Measurements from ENCODE around the gene SLC25A21. TPM values are rescaled to one million over a fixed set of nuclear protein-coding genes. Genes with fewer than 3 reads are reported as not detected.
A peak's percentile ranks its signal among the peaks of the same experiment; 100 is the strongest.

The SLC25A21 gene
- total and polyA plus RNA-seq, 8 donors, result 0.37 to 0.92 (median 0.60) TPM

GRCh38 chr14:36655571-36655962 lies 516.8 kb downstream of the SLC25A21 start:
- TF ChIP-seq CTCF (IDR thresholded peaks at IDR 0.05), result no peak
- Histone ChIP-seq H3K4me1 (peaks cover 0 to 21% (median 0%) of the 10 kb centered on the region in 3 donors), H3K36me3 (no peaks in the 10 kb centered on the region), H3K4me3 (no peak overlapping the region), H3K9me3 (no peaks in the 10 kb centered on the region), H3K27me3 (peaks cover 18 to 96% (median 49%) of the 10 kb centered on the region in 4 donors), H3K27ac (no peak overlapping the region)
- WGBS, 2 donors, result 11 to 12% methylated on average over 11 of the region's 11 CpGs
- FAIRE-seq (no peak), ATAC-seq (no peak), DNase-seq (peak in 1 of 6 donors; percentile 33)
- intact Hi-C loops (cut with DNase I), result no loop called here

GRCh38 chr14:36654794-36655381 lies 517.5 kb downstream of the SLC25A21 start:
- no peaks in the 10 kb centered on the region for H3K36me3 ChIP-seq
- WGBS, 2 donors, result 7% methylated on average over 34 of the region's 34 CpGs
- no peaks in the 10 kb centered on the region for H3K9me3 ChIP-seq
- H3K4me1 ChIP-seq, result peaks cover 0 to 21% (median 0%) of the 10 kb centered on the region in 3 donors
- ATAC-seq (no peak), DNase-seq (peak in 1 of 6 donors; percentile 69), FAIRE-seq (no peak)
- peaks cover 18 to 93% (median 46%) of the 10 kb centered on the region in 4 donors for H3K27me3 ChIP-seq
- H3K4me3 ChIP-seq, result no peak overlapping the region
- H3K27ac ChIP-seq, result no peak overlapping the region
- no peak for TF ChIP-seq CTCF (IDR thresholded peaks at IDR 0.05)
- intact Hi-C loops (cut with DNase I), result no loop called here

- Histone ChIP-seq H3K36me3 (no peaks in the 10 kb centered on the region), H3K4me3 (no peak overlapping the region), H3K4me1 (peaks cover 0 to 21% (median 0%) of the 10 kb centered on the region in 3 donors), H3K27me3 (peaks cover 19 to 93% (median 47%) of the 10 kb centered on the region in 4 donors), H3K9me3 (no peaks in the 10 kb centered on the region), H3K27ac (no peak overlapping the region)
- DNase-seq (peak in 1 of 6 donors; percentile 31), ATAC-seq (no peak), FAIRE-seq (no peak)
- TF ChIP-seq CTCF (IDR thresholded peaks at IDR 0.05), result no peak
- intact Hi-C loops (cut with DNase I), result no loop called here
- WGBS, 2 donors, result 9 to 11% methylated on average over 31 of the region's 31 CpGs
Observed at GRCh38 chr14:36653962-36654793, 518.2 kb downstream of the SLC25A21 start.

GRCh38 chr14:36653413-36653812 lies 519.0 kb downstream of the SLC25A21 start:
- H3K4me3 ChIP-seq, result no peak overlapping the region
- H3K36me3 ChIP-seq, result no peaks in the 10 kb centered on the region
- peaks cover 0 to 16% (median 0%) of the 10 kb centered on the region in 3 donors for H3K4me1 ChIP-seq
- intact Hi-C loops (cut with DNase I), result no loop called here
- no peaks in the 10 kb centered on the region for H3K9me3 ChIP-seq
- no peak overlapping the region for H3K27ac ChIP-seq
- FAIRE-seq, result no peak
- WGBS, 2 donors, result 29 to 32% methylated on average over 3 of the region's 3 CpGs
- peaks cover 22 to 93% (median 45%) of the 10 kb centered on the region in 4 donors for H3K27me3 ChIP-seq
- no peak for DNase-seq
- ATAC-seq, result no peak
- TF ChIP-seq CTCF (IDR thresholded peaks at IDR 0.05), result no peak

Measured in pancreas (tissue), 10 donors.